Heart left ventricle (tissue), 11 donors: ENCODE data around the gene TMEM184C. TPM values are rescaled to one million over a fixed set of nuclear protein-coding genes. Genes with fewer than 3 reads are reported as not detected.

Experiments used
- polyA plus RNA-seq, 2 donors: library from polyadenylated mRNA; stranded (reverse); fragments of 200-250 nt; gene quantifications; one replicate each; pipeline ENCODE4 v1.2.3, GENCODE V29; 2013
- total RNA-seq, 9 donors: library from RNA; depleted of rRNA in 2 of 9; stranded (reverse); fragments of >200 nt in 2 of 9; fragmentation: NEBNext Ultra II Directional in 3 of 9; extraction: Animal tissue kit (Norgen Biotek cat#: 25700) in 3 of 9; gene quantifications; one replicate each; pipeline versions ENCODE4 v1.1.0 to v1.2.4, GENCODE V29; 2016 to 2023
- donor health status: ischemic (EF 13 %, LVEDD 7.1; RV severe dilation, severe dysfunction).
- donor health status: healthy with polysubstance abuse.
- donor health status: DM: no; HTN: yes; CAD: no.
- donor health status: DM: no; HTN: no; CAD: no.
- donor health status: ischemic (EF 25% LVEDD 5.7; RV mildly dilated, moderate dysfunction).
- donor health status: healthy.
- donor health status: DM: yes; HTN: yes; CAD: no.
- donor health status: PGD.
- donor health status: nonischemic (EF 23%, LVEDD 6.1; RV moderate dilation, normal function).

TMEM184C gene
- total and polyA plus RNA-seq, 11 donors: 4.2 to 29.4 (median 26.2) TPM

Other genes starting within 250 kb of the TMEM184C start
- 10 to 100 TPM in 8 of 9 donors, 1 to 10 TPM in 1; 6.8 to 39.0 (median 16.3) TPM for gene EDNRA, start 136.3 kb upstream of the TMEM184C start, total RNA-seq
- 10 to 100 TPM in 1 of 2 donors, 1 to 10 TPM in 1; 3.8 to 12.0 TPM for gene EDNRA, start 136.3 kb upstream of the TMEM184C start, polyA plus RNA-seq
- 1 to 10 TPM; 3.4 to 9.1 (median 6.0) TPM for gene PRMT9, start 66.8 kb downstream of the TMEM184C start, total RNA-seq
- 1 to 10 TPM; 3.0 to 4.9 TPM for gene PRMT9, start 66.8 kb downstream of the TMEM184C start, polyA plus RNA-seq
- 10 to 100 TPM; 30.6 to 64.2 (median 51.7) TPM for gene ARHGAP10, start 114.7 kb downstream of the TMEM184C start, total RNA-seq
- gene ARHGAP10, start 114.7 kb downstream of the TMEM184C start, polyA plus RNA-seq: 10 to 100 TPM; 39.8 to 73.7 TPM